Muscle of arm (tissue), 12 donors: Measurements from ENCODE around the gene PPP1R12C. TPM values are rescaled to one million over a fixed set of nuclear protein-coding genes. Genes with fewer than 3 reads are reported as not detected.

Experiments
- DNase-seq: peaks from one replicate; pipeline ENCODE4 v3.0.0-alpha.2; 2013
- polyA plus RNA-seq, 12 donors: library from polyadenylated mRNA; unstranded; fragments of 120-200 nt; gene quantifications; one replicate each; pipeline ENCODE4 v1.2.1, GENCODE V29; 2013; ENCODE audit not compliant: insufficient read length in 12 of 12

PPP1R12C gene
- polyA plus RNA-seq, 12 donors: 47.8 to 125 (median 69.4) TPM; not detected in 1

DNA sequence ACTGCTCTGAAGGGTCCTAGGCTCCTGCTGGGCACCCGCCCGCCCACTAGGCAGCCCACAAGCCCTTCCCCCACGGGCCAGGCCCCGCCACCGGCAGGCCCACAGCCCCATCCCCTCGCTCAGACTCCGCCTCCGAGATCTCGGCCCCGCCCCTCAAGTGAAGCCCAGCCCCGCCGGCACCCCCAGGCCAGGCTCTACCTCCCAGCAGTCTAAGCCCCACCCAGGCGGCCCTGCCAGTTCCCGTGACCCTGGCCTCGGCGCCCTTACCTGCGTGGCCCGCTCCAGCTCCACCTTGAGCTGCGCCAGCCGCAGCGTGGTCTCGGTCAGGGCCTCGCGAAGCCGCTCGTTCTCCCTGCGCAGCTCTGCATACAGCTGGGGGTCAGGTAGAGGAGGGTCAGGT is 25.5 kb downstream of the PPP1R12C start:
- DNase-seq: no peak

DNA sequence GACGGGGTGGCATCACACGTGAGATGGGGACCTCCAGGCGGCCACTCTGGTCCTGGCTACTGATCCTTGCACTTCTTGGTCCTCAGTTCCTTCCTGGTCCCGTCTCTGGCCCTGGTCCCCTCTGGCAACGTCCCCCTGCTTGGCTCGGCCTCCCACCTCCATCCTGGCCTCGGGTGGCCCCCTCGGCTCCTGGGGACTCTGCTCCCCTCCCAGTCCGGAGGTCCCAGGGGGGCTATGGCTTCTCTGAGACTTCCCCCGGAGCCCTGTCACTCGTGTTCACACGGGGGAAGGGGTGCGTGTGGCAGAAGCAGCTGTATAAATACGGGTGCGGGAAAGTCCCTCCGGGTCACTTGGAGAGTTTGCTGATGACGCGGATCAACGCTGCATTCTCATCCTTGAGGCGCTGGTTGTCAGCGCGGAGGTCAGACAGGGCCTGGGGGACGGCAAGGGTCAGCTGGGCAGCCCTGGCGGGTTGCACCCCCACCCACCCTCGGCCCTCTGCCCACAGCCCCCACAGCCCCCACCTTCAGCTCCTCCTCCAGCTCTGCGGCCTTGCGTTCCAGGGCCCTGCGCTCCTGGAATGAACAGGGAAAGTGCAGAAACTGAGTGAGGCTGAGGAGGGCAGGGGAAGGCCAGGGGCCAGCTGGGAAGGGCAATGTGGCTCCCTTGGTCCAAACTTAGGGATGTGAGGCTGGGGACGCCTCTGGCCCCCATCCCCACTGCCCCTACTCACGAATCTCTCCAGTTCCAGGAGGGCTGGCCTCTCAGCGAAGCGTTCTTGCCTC is 26.1 kb downstream of the PPP1R12C start:
- no peak for DNase-seq

DNA sequence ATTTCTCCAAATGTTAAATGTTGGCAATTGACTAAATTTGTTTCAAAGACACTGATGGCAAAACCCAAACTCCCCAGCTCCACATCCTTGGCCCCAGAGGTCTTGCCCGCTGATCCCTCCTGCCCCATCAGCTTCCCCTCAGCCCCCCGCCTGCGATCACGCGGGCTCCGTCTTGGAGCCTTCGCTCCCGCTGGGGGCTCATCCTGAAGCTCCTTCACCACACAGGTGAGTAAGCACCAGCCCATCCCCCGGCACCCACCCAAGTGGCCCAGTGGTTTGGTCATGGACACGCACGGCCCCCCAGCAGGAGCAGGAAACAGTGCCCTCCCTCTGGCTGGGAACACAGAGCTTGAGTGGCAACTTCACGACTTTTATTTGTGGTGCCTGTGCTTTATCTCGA is 26.9 kb downstream of the PPP1R12C start:
- DNase-seq: no peak

DNA sequence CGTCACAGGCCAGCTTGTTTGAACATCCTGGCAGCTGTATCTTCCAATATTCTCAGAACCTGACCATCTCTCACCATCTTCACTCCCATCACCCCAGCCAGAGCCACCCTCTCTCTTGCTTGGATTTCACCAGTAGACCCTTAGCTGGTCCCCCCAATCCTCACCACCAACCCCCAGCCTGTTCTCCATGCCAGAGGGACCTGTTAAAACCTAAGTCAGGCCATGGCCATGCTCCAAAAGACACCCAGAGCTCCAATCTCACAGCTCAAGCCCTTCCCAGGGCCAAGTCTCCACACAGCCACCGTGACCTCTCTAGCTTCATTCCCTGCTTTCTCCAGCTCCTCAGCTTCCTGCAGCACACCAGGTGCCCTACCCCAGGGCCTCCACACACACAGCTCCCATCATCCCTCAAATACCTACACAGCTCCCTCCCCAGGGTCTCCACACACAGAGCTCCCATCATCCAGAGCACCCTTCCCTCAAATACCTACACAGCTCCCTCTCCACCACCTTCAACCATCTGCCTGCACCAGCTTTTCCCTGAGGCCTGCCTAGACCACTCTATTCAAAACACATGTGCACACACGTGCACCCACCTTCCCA is 28.0 kb downstream of the PPP1R12C start:
- no peak for DNase-seq

DNA sequence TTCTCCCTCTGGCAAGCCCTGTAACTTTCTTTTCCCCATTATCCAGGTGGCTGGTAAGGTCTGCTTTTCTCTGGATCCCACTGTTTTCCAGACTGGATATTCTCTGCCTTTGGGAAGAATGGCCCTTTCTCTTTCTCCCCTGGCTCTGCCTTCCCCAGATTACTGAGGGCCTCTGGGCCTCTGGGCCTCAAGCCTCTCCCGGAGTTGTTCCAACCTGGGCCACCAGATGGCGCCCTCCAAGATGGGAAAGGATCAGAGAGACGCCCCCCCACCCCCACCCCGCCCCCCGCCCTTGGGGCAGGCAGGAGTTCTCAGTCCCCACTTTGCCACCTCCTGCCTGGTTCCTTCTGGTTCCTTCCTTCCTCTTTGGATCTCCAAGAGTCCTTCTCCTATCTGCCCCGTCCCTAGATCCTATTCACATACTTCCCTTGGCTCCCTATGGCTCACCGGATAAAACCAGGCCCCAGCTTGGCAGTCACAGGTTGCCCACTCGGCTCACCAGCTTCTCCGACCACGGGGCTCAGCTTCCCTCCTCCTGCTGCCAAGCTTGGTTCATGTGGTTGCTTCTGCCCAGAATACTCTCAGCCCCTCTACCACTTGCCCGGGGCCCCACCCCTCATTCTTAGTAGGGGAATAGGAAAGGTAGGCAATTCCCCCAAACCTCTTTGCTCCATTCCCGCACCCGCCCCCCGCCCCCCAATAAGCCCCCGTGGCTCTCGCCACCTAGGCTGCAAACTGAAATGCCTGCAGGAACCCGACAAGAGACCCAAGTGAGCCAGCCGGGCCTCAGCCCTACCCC is 28.7 kb downstream of the PPP1R12C start:
- peak; percentile 61 for DNase-seq

DNA sequence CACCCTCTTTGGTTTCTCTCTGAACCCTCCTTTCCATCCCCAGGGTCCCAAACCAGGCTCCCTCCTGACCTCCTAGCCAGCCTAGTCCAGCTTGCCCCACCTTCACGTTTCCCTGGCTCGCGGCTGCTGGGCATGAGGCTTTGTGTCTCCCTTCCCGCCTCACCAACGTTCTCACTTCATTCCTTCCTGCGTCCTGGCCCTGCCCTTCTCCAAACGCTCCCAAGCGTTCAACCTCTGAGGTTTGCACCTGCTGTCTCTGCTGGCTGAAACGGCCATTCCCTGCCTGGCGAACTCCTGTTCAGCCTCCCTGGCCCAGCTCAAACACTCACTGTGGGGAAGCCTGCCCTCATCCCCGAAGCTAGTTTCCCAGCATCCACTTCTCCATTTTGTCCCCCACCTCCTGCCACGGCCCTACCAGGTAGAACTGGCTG is 29.4 kb downstream of the PPP1R12C start:
- DNase-seq: no peak

DNA sequence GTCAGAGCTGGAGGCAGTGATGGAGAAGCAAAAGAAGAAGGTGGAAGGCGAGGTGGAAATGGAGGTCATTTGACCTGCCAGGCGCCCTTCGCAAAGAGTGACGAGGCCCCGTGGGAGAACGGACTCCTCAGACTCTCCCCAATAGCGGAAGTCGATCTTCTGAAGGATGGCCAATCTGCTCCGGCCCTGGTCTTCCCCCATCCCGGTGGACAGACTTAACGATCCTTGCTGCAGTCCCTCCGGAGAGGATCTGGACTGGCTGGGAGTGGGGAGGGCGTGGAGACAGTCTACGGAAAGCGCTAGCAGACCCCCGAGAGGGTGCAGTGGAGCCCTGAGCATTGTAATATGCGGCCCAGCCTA is 29.9 kb downstream of the PPP1R12C start:
- DNase-seq: no peak

DNA sequence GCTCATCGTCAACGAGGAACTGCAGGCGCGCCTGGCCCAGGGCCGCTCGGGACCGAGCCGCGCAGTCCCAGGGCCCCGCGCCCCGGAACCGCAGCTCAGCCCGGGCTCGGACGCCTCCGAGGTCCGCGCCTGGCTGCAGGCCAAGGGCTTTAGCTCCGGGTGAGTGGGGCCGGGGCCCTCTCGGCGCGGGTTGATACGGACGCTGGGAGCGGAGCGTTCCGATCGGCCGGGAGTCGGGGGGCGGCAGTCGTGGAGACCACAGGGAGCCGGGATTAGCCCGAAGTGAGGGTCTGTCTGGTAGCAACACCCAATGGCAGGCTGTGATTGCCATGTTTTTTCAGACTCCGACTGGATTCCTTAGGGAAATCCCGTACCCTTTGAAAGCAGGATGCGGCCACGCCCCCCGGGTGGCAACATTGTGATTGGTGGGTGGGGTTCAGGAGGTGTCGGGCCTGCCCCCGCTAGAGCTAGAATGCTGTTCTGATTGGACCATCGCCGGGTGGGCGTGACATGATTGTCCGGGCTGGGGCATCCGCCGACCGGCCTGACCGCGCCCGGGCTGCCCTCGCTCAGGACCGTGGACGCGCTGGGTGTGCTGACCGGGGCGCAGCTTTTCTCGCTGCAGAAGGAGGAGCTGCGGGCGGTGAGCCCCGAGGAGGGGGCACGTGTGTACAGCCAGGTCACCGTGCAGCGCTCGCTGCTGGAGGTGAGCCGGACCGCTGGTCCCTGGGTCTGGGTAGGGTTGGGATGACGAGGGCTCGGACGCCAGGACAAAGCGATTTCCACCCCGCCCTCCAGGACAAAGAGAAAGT is 30.5 kb downstream of the PPP1R12C start:
- peak; percentile 76 for DNase-seq

DNA sequence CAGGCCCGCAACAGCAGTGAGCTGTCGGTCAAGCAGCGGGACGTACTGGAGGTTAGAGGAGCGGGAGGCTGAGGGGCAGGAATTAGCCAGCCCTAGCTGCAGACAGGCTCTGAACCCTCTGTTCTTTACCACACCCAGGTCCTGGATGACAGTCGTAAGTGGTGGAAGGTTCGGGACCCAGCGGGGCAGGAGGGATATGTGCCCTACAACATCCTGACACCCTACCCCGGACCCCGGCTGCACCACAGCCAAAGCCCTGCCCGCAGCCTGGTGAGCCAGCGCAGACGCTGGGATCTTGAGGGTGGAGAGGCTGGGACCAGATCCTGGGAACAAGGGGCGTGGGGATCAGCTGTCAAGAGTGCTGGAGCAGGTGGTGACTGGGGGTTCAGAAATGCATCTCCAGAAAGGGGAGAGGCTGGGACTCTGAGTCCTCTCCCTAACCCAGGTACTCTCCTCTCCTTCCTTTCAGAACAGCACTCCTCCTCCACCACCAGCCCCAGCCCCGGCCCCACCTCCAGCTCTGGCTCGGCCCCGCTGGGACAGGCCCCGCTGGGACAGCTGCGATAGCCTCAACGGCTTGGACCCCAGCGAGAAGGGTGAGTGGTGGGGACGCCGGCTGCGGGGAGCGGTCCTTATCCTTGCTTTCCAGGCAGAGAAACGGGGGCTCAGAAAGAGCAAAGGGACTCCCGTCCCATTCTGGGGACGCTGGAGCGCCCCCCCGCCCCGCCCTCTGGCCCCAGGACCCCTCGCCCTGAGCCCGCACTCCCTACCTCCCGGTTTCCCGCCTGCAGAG is 31.3 kb downstream of the PPP1R12C start:
- DNase-seq: no peak

DNA sequence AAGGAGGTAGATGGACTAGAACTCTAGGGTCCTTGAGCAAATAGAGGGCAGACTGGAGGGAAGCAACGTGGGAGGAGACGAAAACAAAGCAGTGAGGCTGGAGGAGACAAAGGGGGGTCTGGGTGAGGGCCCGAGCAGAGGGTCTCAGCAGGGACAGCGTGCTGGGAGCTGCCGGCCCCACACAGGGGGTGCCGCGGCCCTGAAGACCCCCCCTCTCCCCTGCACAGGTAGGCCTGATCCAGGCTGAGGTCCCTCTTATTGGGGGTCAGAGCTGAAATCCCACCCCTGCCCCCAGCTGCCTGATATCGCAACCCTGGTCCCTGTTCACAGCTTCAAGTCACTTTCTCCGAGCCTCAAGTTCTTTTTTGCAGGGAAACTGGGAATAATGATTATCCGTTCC is 33.0 kb downstream of the PPP1R12C start:
- no peak for DNase-seq

DNA sequence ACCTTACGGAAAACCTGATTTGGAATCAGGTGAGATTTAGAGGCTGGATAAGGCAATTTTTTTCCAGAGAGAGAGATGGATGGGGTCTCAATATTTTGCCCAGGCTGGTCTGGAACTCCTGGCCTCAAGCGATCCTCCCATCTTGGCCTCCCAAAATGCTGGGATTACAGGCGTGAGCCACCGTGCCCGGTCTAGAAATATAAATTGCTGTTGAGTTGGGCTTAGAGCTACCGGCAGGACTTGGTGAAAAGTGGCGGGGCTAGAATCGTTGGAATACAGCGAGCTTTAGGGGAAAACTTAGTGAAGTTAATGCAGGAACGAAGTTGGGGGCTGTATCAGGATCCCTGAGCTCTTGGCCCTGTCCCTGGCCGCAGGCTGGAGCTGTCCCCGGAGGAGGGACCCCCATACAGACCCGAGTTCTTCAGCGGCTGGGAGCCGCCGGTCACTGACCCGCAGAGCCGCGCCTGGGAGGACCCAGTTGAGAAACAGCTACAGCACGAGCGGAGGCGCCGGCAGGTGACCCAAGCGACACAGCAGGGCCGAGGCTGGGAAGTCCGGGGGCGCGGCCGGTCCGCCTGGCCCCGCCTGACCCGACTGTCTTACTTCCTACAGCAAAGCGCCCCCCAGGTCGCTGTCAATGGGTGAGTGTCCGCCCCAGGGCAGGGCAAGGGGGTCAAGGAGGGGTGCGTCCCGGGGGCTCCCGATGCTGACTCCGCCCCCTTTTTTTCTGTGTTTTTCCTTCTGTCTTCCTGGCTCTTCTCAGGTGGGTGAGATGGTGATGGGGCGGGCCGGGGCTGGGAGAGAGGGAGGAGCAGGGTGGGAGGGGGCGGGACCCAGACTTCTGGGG is 34.2 kb downstream of the PPP1R12C start:
- no peak for DNase-seq

DNA sequence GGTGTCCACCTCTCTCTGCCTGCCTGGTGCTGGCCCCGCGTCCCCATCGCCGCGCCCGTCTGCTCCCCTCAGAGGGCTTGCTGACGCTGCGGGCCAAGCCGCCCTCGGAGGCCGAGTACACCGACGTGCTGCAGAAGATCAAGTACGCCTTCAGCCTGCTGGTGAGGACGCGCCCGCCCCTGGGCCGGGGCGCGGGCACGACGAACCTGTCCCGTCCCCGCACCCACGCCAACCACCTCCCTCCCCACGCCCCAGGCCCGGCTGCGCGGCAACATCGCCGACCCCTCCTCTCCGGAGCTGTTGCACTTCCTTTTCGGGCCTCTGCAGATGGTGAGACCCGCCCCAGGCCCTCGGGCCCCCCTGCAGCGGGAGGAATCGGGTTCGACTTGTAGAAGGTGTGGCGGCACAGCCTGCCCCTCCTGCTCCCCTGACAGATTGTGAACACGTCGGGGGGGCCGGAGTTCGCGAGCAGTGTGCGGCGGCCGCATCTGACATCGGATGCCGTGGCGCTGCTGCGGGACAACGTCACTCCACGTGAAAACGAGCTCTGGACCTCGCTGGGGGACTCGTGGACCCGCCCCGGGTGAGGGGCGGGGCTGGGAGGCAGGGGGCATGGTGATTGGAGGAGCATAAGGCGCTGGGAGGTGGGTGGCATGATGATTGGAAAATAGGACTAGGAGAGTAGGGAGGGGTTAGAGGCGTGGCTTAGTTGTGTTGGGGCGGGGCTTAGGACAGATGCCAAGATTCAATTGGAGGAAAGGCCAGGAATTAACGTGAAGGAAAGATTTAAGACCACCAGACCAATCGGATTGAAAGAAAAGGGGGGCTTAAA is 35.2 kb downstream of the PPP1R12C start:
- no peak for DNase-seq

DNA sequence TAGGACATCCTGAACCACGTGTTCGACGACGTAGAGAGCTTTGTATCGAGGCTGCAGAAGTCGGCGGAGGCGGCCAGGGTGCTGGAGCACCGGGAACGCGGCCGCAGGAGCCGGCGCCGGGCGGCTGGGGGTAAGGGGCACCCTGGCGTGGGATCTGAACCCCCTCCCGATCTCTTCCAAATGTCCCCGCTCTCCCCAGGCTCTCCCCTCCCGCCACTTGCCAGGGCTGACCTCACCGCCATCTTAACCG is 35.7 kb downstream of the PPP1R12C start:
- DNase-seq: no peak

DNA sequence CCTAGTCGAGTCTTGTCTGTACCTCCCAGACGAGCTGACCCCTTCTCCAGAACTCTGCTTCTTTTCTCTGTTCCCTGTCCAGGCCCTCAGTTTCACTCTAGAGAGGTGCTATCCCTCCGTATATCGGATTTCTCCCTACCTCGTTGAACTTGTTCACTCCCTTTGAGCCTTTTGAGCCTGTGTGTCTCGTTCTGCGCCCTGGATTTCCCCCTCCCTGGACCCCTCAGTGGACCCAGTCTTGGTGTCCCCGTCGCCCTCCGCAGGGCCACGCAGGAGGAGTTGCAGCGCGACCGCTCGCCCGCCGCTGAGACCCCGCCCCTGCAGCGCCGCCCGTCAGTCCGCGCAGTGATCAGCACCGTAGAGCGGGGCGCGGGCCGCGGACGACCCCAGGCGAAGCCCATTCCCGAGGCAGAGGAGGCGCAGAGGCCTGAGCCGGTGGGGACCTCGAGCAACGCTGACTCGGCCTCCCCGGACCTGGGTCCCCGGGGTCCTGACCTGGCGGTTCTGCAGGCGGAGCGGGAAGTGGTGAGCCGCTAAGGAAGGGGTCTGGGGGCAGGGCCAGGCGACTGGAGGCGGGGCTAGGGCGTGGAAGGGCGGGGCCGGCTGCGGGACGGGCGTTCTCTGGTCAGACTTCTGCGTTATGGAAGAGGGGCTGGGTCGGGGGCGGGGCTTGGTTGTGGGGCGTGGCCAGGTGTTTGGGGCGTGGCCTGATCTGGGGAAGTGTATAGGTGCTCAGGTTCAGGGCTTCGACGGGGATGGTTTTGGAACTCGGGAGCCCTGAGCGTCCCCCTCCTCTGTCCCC is 36.3 kb downstream of the PPP1R12C start:
- DNase-seq: peak; percentile 51

DNA sequence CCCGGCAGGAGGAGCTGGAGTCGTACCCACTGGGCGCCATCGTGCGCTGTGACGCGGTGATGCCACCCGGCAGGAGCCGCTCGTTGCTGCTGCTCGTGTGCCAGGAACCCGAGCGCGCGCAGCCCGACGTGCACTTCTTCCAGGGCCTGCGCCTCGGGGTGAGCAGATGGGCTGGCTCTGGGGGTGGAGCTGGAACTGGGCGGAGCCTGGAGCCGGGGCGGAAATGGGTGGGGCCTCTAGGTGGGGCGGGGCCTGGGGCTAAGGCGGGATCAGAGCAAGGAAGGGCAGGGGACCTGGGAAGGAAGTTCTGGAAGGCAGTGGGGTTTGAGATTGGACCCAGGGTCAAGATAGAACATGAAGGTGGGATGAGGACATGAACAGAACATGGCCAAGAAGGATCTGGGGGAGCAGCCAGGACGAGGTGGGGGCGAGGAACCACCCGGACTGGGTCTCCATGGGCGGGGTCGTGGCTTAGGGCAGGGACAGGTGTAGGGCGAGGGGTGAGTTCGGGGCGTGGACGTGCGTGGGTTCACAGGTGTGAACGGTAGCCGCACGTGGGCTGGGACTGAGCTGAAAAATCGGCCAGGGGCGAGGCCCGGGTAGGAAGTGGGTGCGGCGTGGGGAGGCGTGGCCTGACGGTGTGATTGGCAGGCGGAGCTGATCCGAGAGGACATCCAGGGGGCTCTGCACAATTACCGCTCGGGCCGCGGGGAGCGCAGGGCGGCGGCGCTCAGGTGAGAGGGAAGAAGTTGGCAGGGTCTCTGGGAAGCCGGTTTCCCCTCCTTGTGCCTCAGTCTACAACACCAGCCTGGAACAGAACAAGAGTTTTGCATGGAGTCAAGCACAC is 37.1 kb downstream of the PPP1R12C start:
- no peak for DNase-seq

DNA sequence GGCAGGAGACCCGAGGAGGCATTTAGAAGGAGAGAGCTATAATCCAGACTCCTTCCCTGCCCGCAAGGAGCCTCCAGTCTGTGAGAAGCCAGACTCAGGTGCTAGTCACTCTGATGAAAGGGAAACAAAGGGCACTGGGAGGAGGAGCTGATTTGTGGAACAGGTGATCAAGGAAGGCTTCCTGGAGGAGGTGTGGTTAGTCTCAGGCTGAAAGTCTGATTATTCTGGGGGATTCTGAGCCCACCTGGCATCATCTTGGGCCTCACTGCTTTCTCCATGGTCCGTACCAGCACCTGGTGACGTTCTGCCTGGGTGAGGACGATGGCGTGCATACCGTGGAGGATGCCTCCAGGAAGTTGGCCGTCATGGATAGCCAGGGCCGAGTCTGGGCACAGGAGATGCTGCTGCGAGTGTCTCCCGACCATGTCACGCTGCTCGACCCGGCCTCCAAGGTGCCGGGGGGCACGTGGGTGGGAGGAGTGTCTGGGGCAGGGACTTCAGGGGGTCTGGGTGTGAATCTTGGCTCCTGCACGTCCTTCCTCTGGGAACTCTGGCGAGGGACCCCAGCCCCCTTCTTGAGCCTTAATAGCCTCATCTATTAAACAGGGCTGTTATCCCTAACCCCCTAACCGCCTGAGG is 37.9 kb downstream of the PPP1R12C start:
- no peak for DNase-seq

DNA sequence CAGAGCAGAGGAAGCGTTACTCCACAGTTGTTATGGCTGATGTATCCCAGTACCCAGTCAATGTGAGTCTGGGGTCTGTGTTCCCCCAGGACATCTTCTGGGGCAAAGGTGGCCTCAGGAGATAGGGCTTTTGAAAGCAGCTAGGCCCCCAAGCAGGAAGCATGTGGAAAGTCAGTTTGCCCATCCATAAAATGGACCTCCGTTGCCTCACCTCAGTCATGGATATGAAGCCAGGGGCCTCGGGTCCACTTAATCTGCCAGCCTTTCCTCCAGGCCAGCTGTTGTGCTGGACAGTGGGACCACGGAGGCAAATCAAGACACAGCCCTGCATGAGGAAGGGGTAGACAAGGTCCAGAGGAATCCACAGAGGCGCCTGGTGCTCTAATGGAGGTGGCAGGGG is 38.4 kb downstream of the PPP1R12C start:
- no peak for DNase-seq
